ENCODE measurements around the gene TOM1. TPM values are rescaled to one million over a fixed set of nuclear protein-coding genes. Genes with fewer than 3 reads are reported as not detected.

The TOM1 gene
- polyA plus RNA-seq, 1 donor = 66.8 TPM

GRCh38 chr22:35305525-35306070 is 5.9 kb downstream of the TOM1 start:
- Histone ChIP-seq H3K4me3 (ENCODE audit: low read length) (no peak overlapping the region), H3K27ac (ENCODE audit: low read length) (no peak overlapping the region), H3K27me3 (ENCODE audit: control insufficient read depth, insufficient read depth, low read length) (no peaks in the 10 kb centered on the region), H3K9me3 (ENCODE audit: control insufficient read depth, low read depth, low read length) (no peaks in the 10 kb centered on the region), H3K36me3 (ENCODE audit: control insufficient read depth, insufficient read depth, low read length) (peaks cover 17% of the 10 kb centered on the region), H3K4me1 (ENCODE audit: control insufficient read depth, insufficient read depth, low read length) (peaks cover 13% of the 10 kb centered on the region)
- 50% methylated on average over 2 of the region's 8 CpGs for WGBS (ENCODE audit: insufficient coverage, low lambda C conversion rate)
- DNase-seq = no peak

- Histone ChIP-seq H3K4me1 (ENCODE audit: control insufficient read depth, insufficient read depth, low read length) (peaks cover 16% of the 10 kb centered on the region), H3K27ac (ENCODE audit: low read length) (no peak overlapping the region)
- no CpG with 5 or more reads among the region's 4 CpGs for WGBS (ENCODE audit: insufficient coverage, low lambda C conversion rate)
Measured at GRCh38 chr22:35306350-35306967, 6.8 kb downstream of the TOM1 start.

GRCh38 chr22:35307372-35307771 is 7.7 kb downstream of the TOM1 start:
- no CpG with 5 or more reads among the region's 9 CpGs for WGBS (ENCODE audit: insufficient coverage, low lambda C conversion rate)
- peaks cover 7% of the 10 kb centered on the region for H3K9me3 ChIP-seq (ENCODE audit: control insufficient read depth, low read depth, low read length)
- H3K36me3 ChIP-seq (ENCODE audit: control insufficient read depth, insufficient read depth, low read length) = peaks cover 20% of the 10 kb centered on the region
- H3K27ac ChIP-seq (ENCODE audit: low read length) = no peak overlapping the region
- no peaks in the 10 kb centered on the region for H3K27me3 ChIP-seq (ENCODE audit: control insufficient read depth, insufficient read depth, low read length)
- H3K4me1 ChIP-seq (ENCODE audit: control insufficient read depth, insufficient read depth, low read length) = peaks cover 15% of the 10 kb centered on the region
- no peak overlapping the region for H3K4me3 ChIP-seq (ENCODE audit: low read length)
- no peak for DNase-seq

More at GRCh38 chr22:35306350-35306967, 6.8 kb downstream of the TOM1 start:
- peak in 1 of 2 donors; percentile 26 for DNase-seq
- H3K4me3 ChIP-seq (ENCODE audit: low read length) = no peak overlapping the region
- peaks cover 17% of the 10 kb centered on the region for H3K36me3 ChIP-seq (ENCODE audit: control insufficient read depth, insufficient read depth, low read length)
- H3K27me3 ChIP-seq (ENCODE audit: control insufficient read depth, insufficient read depth, low read length) = no peaks in the 10 kb centered on the region
- peaks cover under 1% of the 10 kb centered on the region for H3K9me3 ChIP-seq (ENCODE audit: control insufficient read depth, low read depth, low read length)

- peaks cover 20% of the 10 kb centered on the region for H3K36me3 ChIP-seq (ENCODE audit: control insufficient read depth, insufficient read depth, low read length)
- 93% methylated on average over 5 of the region's 7 CpGs for WGBS (ENCODE audit: insufficient coverage, low lambda C conversion rate)
- H3K4me1 ChIP-seq (ENCODE audit: control insufficient read depth, insufficient read depth, low read length) = peaks cover 20% of the 10 kb centered on the region
- H3K4me3 ChIP-seq (ENCODE audit: low read length) = no peak overlapping the region
- no peak for DNase-seq
- no peaks in the 10 kb centered on the region for H3K27me3 ChIP-seq (ENCODE audit: control insufficient read depth, insufficient read depth, low read length)
- H3K27ac ChIP-seq (ENCODE audit: low read length) = no peak overlapping the region
- H3K9me3 ChIP-seq (ENCODE audit: control insufficient read depth, low read depth, low read length) = peaks cover 7% of the 10 kb centered on the region
Measured at GRCh38 chr22:35307892-35308291, 8.2 kb downstream of the TOM1 start.

- no peak overlapping the region for H3K27ac ChIP-seq (ENCODE audit: low read length)
- H3K36me3 ChIP-seq (ENCODE audit: control insufficient read depth, insufficient read depth, low read length) = peaks cover 17% of the 10 kb centered on the region
- no peak for DNase-seq
- H3K4me1 ChIP-seq (ENCODE audit: control insufficient read depth, insufficient read depth, low read length) = peaks cover 26% of the 10 kb centered on the region
- H3K4me3 ChIP-seq (ENCODE audit: low read length) = no peak overlapping the region
- WGBS (ENCODE audit: insufficient coverage, low lambda C conversion rate) = 94% methylated on average over 3 of the region's 6 CpGs
- H3K9me3 ChIP-seq (ENCODE audit: control insufficient read depth, low read depth, low read length) = peaks cover 7% of the 10 kb centered on the region
- no peaks in the 10 kb centered on the region for H3K27me3 ChIP-seq (ENCODE audit: control insufficient read depth, insufficient read depth, low read length)
Measured at GRCh38 chr22:35308480-35309021, 8.9 kb downstream of the TOM1 start.

GRCh38 chr22:35310556-35311550 is 11.2 kb downstream of the TOM1 start:
- Histone ChIP-seq H3K9me3 (ENCODE audit: control insufficient read depth, low read depth, low read length) (peaks cover 7% of the 10 kb centered on the region), H3K27ac (ENCODE audit: low read length) (peak overlapping the region; percentile 94), H3K36me3 (ENCODE audit: control insufficient read depth, insufficient read depth, low read length) (peaks cover 12% of the 10 kb centered on the region), H3K4me3 (ENCODE audit: low read length) (no peak overlapping the region), H3K4me1 (ENCODE audit: control insufficient read depth, insufficient read depth, low read length) (peaks cover 34% of the 10 kb centered on the region), H3K27me3 (ENCODE audit: control insufficient read depth, insufficient read depth, low read length) (no peaks in the 10 kb centered on the region)
- WGBS (ENCODE audit: insufficient coverage, low lambda C conversion rate) = no CpG with 5 or more reads among the region's 18 CpGs
- peak; percentile 75 to 90 for DNase-seq

GRCh38 chr22:35311551-35311999 is 11.9 kb downstream of the TOM1 start:
- Histone ChIP-seq H3K4me1 (ENCODE audit: control insufficient read depth, insufficient read depth, low read length) (peaks cover 34% of the 10 kb centered on the region), H3K27ac (ENCODE audit: low read length) (peak overlapping the region; percentile 94), H3K4me3 (ENCODE audit: low read length) (no peak overlapping the region), H3K36me3 (ENCODE audit: control insufficient read depth, insufficient read depth, low read length) (peaks cover 10% of the 10 kb centered on the region), H3K9me3 (ENCODE audit: control insufficient read depth, low read depth, low read length) (peaks cover 7% of the 10 kb centered on the region), H3K27me3 (ENCODE audit: control insufficient read depth, insufficient read depth, low read length) (no peaks in the 10 kb centered on the region)
- no peak for DNase-seq
- WGBS (ENCODE audit: insufficient coverage, low lambda C conversion rate) = no CpG with 5 or more reads among the region's 8 CpGs

GRCh38 chr22:35312198-35313059 is 12.7 kb downstream of the TOM1 start:
- no CpG with 5 or more reads among the region's 13 CpGs for WGBS (ENCODE audit: insufficient coverage, low lambda C conversion rate)
- no peaks in the 10 kb centered on the region for H3K27me3 ChIP-seq (ENCODE audit: control insufficient read depth, insufficient read depth, low read length)
- peaks cover 15% of the 10 kb centered on the region for H3K36me3 ChIP-seq (ENCODE audit: control insufficient read depth, insufficient read depth, low read length)
- peaks cover 34% of the 10 kb centered on the region for H3K4me1 ChIP-seq (ENCODE audit: control insufficient read depth, insufficient read depth, low read length)
- H3K27ac ChIP-seq (ENCODE audit: low read length) = peak overlapping the region; percentile 94
- DNase-seq = peak; percentile 94 to 95
- H3K9me3 ChIP-seq (ENCODE audit: control insufficient read depth, low read depth, low read length) = peaks cover 7% of the 10 kb centered on the region
- H3K4me3 ChIP-seq (ENCODE audit: low read length) = no peak overlapping the region

GRCh38 chr22:35313311-35314121 is 13.8 kb downstream of the TOM1 start:
- DNase-seq = peak; percentile 35 to 71
- Histone ChIP-seq H3K9me3 (ENCODE audit: control insufficient read depth, low read depth, low read length) (peaks cover 7% of the 10 kb centered on the region), H3K4me3 (ENCODE audit: low read length) (no peak overlapping the region), H3K27ac (ENCODE audit: low read length) (peak overlapping the region; percentile 94), H3K27me3 (ENCODE audit: control insufficient read depth, insufficient read depth, low read length) (no peaks in the 10 kb centered on the region), H3K36me3 (ENCODE audit: control insufficient read depth, insufficient read depth, low read length) (peaks cover 24% of the 10 kb centered on the region), H3K4me1 (ENCODE audit: control insufficient read depth, insufficient read depth, low read length) (peaks cover 34% of the 10 kb centered on the region)
- WGBS (ENCODE audit: insufficient coverage, low lambda C conversion rate) = no CpG with 5 or more reads among the region's 14 CpGs

Measured in large intestine (tissue), 3 donors.